Measurements from ENCODE around the gene ANKRD27.

GRCh38 chr19:32555786-32556185 lies 119.2 kb downstream of the ANKRD27 start:
- TF ChIP-seq EZH2 (IDR thresholded peaks at IDR 0.05) (no peak), POLR2AphosphoS5 (IDR thresholded peaks at IDR 0.05; ENCODE audit: borderline replicate concordance, low read depth, low read length) (no peak), FOXP2 (optimal IDR thresholded peaks at IDR 0.05; ENCODE audit: control extremely low read depth, extremely low read length, insufficient read depth) (no peak)

All from SK-N-MC (cell line).